Natural killer cell (primary cell): ENCODE measurements around the gene HSPA5. TPM values are rescaled to one million over a fixed set of nuclear protein-coding genes. Genes with fewer than 3 reads are reported as not detected.

Experiments
- ATAC-seq, 3 donors: fragments of 150-1000 bp in 2 of 3; fragments of 200-7000 bp in 1 of 3; cut with Tn5 transposase; 1 replicate in 1 of 3; 2 replicates in 2 of 3; pipeline ENCODE4 v1.10.0; 2021; ENCODE audit warnings: mild to moderate bottlenecking in 2 of 3, moderate library complexity in 2 of 3
- DNase-seq, 2 donors: peaks; one replicate each; pipeline versions ENCODE4 v3.0.0 to v3.0.0-alpha.2; 2013 to 2021; ENCODE audit warnings: mixed read lengths in 1 of 2
- H3K27ac ChIP-seq: one replicate; pipeline ENCODE4 v1.5.1; 2013; ENCODE audit warnings: mild to moderate bottlenecking, low read length
- H3K27me3 ChIP-seq: one replicate; pipeline ENCODE4 v1.6.1; 2013; ENCODE audit warnings: low read length; ENCODE audit not compliant: control insufficient read depth, insufficient read depth
- H3K36me3 ChIP-seq: one replicate; pipeline ENCODE4 v1.6.1; 2013; ENCODE audit warnings: low read length; ENCODE audit not compliant: control insufficient read depth, insufficient read depth
- H3K4me1 ChIP-seq: one replicate; pipeline ENCODE4 v1.6.1; 2013; ENCODE audit warnings: low read length; ENCODE audit not compliant: control insufficient read depth, insufficient read depth
- H3K4me3 ChIP-seq: one replicate; pipeline ENCODE4 v1.5.1; 2013; ENCODE audit warnings: low read length
- H3K9me3 ChIP-seq: one replicate; pipeline ENCODE4 v1.6.1; 2013; ENCODE audit warnings: low read length; ENCODE audit not compliant: control insufficient read depth, insufficient read depth
- H3K27ac Mint-ChIP-seq, 2 donors: one replicate each; pipeline ENCODE4 v1.8.0; 2022; ENCODE audit warnings: mild to moderate bottlenecking in 2 of 2, mixed read lengths in 2 of 2, moderate library complexity in 1 of 2
- H3K27me3 Mint-ChIP-seq, 2 donors: one replicate each; pipeline ENCODE4 v1.8.0; 2022; ENCODE audit warnings: low read depth in 2 of 2, mixed read lengths in 2 of 2
- H3K36me3 Mint-ChIP-seq: one replicate; pipeline ENCODE4 v1.8.0; 2022; ENCODE audit warnings: mixed read lengths
- H3K4me1 Mint-ChIP-seq, 2 donors: one replicate each; pipeline ENCODE4 v1.8.0; 2022; ENCODE audit warnings: mixed read lengths in 2 of 2
- H3K4me3 Mint-ChIP-seq: one replicate; pipeline ENCODE4 v1.8.0; 2022; ENCODE audit warnings: mild to moderate bottlenecking, moderate library complexity, mixed read lengths
- H3K9me3 Mint-ChIP-seq, 2 donors: one replicate each; pipeline ENCODE4 v1.8.0; 2022; ENCODE audit warnings: mixed read lengths in 2 of 2
- CTCF ChIP-seq: fragments of 200-600 bp; IDR thresholded peaks from one replicate; pipeline ENCODE4 v1.8.0; 2022; ENCODE audit warnings: antibody characterized with exemption
- WGBS: methylation state at CpG from one replicate; pipeline ENCODE4 v1.1.7; 2013; ENCODE audit warnings: missing lambda C conversion rate; ENCODE audit not compliant: insufficient coverage; 5-methylcytosine and 5-hydroxymethylcytosine counted together
- intact Hi-C: fragments of 100-400 bp; cut with micrococcal nuclease; formaldehyde crosslinking; loops from one replicate; pipeline ENCODE4 v1.14.2; 2022
- total RNA-seq, 4 donors: library from RNA; stranded (reverse); fragments of 120-200 nt in 1 of 4; gene quantifications; one replicate each; pipeline versions ENCODE4 v1.2.3 to v1.2.4, GENCODE V29; 2013 to 2022

Gene HSPA5
- total RNA-seq, 3 donors from 2014 or later (not counting 1 experiment from before 2014, with no cell fraction given), result 222 to 281 (median 275) TPM

GRCh38 chr9:125277411-125277810, 36.3 kb upstream of the HSPA5 start:
- intact Hi-C loops, result no loop called here
- no peaks in the 10 kb centered on the region for H3K9me3 ChIP-seq
- Mint-ChIP-seq H3K36me3 (no peaks in the 10 kb centered on the region), H3K9me3 (no peaks in the 10 kb centered on the region), H3K4me3 (no peak overlapping the region), H3K27ac (no peak overlapping the region), H3K4me1 (peaks cover 16 to 19% of the 10 kb centered on the region in 2 donors), H3K27me3 (no peaks in the 10 kb centered on the region)
- DNase-seq (no peak), ATAC-seq (no peak)
- H3K27me3 ChIP-seq, result no peaks in the 10 kb centered on the region
- no peak overlapping the region for H3K27ac ChIP-seq
- TF ChIP-seq CTCF, result no peak
- H3K4me3 ChIP-seq, result no peak overlapping the region
- H3K36me3 ChIP-seq, result peaks cover 3% of the 10 kb centered on the region
- no peaks in the 10 kb centered on the region for H3K4me1 ChIP-seq

GRCh38 chr9:125276771-125277170, 35.6 kb upstream of the HSPA5 start:
- Mint-ChIP-seq H3K27me3 (no peaks in the 10 kb centered on the region), H3K27ac (no peak overlapping the region), H3K4me1 (peaks cover 16 to 26% of the 10 kb centered on the region in 2 donors), H3K4me3 (no peak overlapping the region), H3K36me3 (no peaks in the 10 kb centered on the region), H3K9me3 (no peaks in the 10 kb centered on the region)
- H3K36me3 ChIP-seq, result peaks cover 3% of the 10 kb centered on the region
- H3K4me1 ChIP-seq, result no peaks in the 10 kb centered on the region
- H3K27me3 ChIP-seq, result no peaks in the 10 kb centered on the region
- no peak overlapping the region for H3K4me3 ChIP-seq
- DNase-seq (no peak), ATAC-seq (no peak)
- intact Hi-C loops, result no loop called here
- no peaks in the 10 kb centered on the region for H3K9me3 ChIP-seq
- WGBS, result 96% methylated on average over 4 of the region's 4 CpGs
- H3K27ac ChIP-seq, result no peak overlapping the region
- no peak for TF ChIP-seq CTCF

- no peaks in the 10 kb centered on the region for H3K36me3 Mint-ChIP-seq
- H3K4me3 ChIP-seq, result no peak overlapping the region
- DNase-seq (no peak), ATAC-seq (no peak)
- no peak overlapping the region for H3K27ac ChIP-seq
- H3K9me3 ChIP-seq, result no peaks in the 10 kb centered on the region
- no peaks in the 10 kb centered on the region for H3K27me3 ChIP-seq
- H3K4me1 Mint-ChIP-seq, result peaks cover 24 to 26% of the 10 kb centered on the region in 2 donors
- intact Hi-C loops, result no loop called here
- peak overlapping the region; percentile 34 to 70 for H3K27ac Mint-ChIP-seq
- no peak overlapping the region for H3K4me3 Mint-ChIP-seq
- 85% methylated on average over 3 of the region's 3 CpGs for WGBS
- peaks cover 3% of the 10 kb centered on the region for H3K36me3 ChIP-seq
- H3K27me3 Mint-ChIP-seq, result no peaks in the 10 kb centered on the region
- no peak for TF ChIP-seq CTCF
- no peaks in the 10 kb centered on the region for H3K9me3 Mint-ChIP-seq
- H3K4me1 ChIP-seq, result no peaks in the 10 kb centered on the region
These were observed 31.6 kb upstream of the HSPA5 start for GRCh38 chr9:125272697-125273096.

- WGBS, result 97% methylated on average over 4 of the region's 5 CpGs
- H3K36me3 Mint-ChIP-seq, result no peaks in the 10 kb centered on the region
- intact Hi-C loops, result no loop called here
- no peak for TF ChIP-seq CTCF
- no peaks in the 10 kb centered on the region for H3K27me3 Mint-ChIP-seq
- peaks cover 20 to 25% of the 10 kb centered on the region in 2 donors for H3K4me1 Mint-ChIP-seq
- DNase-seq (no peak), ATAC-seq (no peak)
- Histone ChIP-seq H3K36me3 (peaks cover 8% of the 10 kb centered on the region), H3K27me3 (no peaks in the 10 kb centered on the region), H3K4me3 (no peak overlapping the region), H3K9me3 (no peaks in the 10 kb centered on the region), H3K4me1 (no peaks in the 10 kb centered on the region), H3K27ac (no peak overlapping the region)
- no peak overlapping the region for H3K4me3 Mint-ChIP-seq
- no peak overlapping the region for H3K27ac Mint-ChIP-seq
- no peaks in the 10 kb centered on the region for H3K9me3 Mint-ChIP-seq
These were observed 29.9 kb upstream of the HSPA5 start for GRCh38 chr9:125271081-125271480.
